GM18505 (cell line): Measurements from ENCODE around the gene TGM2.

Experiments used
- ATAC-seq: cut with Tn5 transposase; IDR thresholded peaks from one replicate; pipeline ENCODE4 v1.9.1; 2021; ENCODE audit not compliant: unreplicated experiment
- POLR2A ChIP-seq: IDR thresholded peaks from 4 replicates; pipeline ENCODE4 v1.6.1; 2011; ENCODE audit warnings: borderline replicate concordance; ENCODE audit not compliant: insufficient read depth, insufficient read length; ENCODE audit errors: extremely low read depth

The TGM2 gene

GRCh38 chr20:38082894-38083293 is 82.2 kb downstream of the TGM2 start:
- TF ChIP-seq POLR2A: no peak
- ATAC-seq: no peak

GRCh38 chr20:38081575-38081974 is 83.5 kb downstream of the TGM2 start:
- no peak for TF ChIP-seq POLR2A

GRCh38 chr20:38079353-38079752 is 85.7 kb downstream of the TGM2 start:
- no peak for ATAC-seq
- TF ChIP-seq POLR2A: no peak

More at GRCh38 chr20:38081575-38081974, 83.5 kb downstream of the TGM2 start:
- ATAC-seq: no peak

GRCh38 chr20:38078084-38078483 is 87.0 kb downstream of the TGM2 start:
- no peak for ATAC-seq
- no peak for TF ChIP-seq POLR2A
